Suprapubic skin (tissue), 3 donors: Measurements from ENCODE around the gene PDE8A.

Experiments
- EP300 ChIP-seq: sonication (generic); formaldehyde crosslinking; IDR thresholded peaks from one replicate; pipeline ENCODE4 v1.6.1; 2017; ENCODE audit warnings: antibody characterized with exemption
- POLR2A ChIP-seq, 2 donors: fragments of 450-650 bp; IDR thresholded peaks; one replicate each; pipeline ENCODE4 v1.6.1; 2017; ENCODE audit warnings: antibody characterized with exemption in 2 of 2, mild to moderate bottlenecking in 2 of 2, moderate library complexity in 2 of 2
- TF ChIP-seq, protein P1 (sequence below), 2 donors: fragments of 200-600 bp in 1 of 2; fragments of 450-650 bp in 1 of 2; sonication (generic) in 1 of 2; IDR thresholded peaks; one replicate each; pipeline ENCODE4 v1.5.1; 2016 to 2019; ENCODE audit warnings: antibody characterized with exemption in 2 of 2, mild to moderate bottlenecking in 1 of 2, moderate library complexity in 1 of 2

GRCh38 chr15:85010386-85011159 lies 28.9 kb downstream of the PDE8A start:
- TF ChIP-seq, protein P1, sequence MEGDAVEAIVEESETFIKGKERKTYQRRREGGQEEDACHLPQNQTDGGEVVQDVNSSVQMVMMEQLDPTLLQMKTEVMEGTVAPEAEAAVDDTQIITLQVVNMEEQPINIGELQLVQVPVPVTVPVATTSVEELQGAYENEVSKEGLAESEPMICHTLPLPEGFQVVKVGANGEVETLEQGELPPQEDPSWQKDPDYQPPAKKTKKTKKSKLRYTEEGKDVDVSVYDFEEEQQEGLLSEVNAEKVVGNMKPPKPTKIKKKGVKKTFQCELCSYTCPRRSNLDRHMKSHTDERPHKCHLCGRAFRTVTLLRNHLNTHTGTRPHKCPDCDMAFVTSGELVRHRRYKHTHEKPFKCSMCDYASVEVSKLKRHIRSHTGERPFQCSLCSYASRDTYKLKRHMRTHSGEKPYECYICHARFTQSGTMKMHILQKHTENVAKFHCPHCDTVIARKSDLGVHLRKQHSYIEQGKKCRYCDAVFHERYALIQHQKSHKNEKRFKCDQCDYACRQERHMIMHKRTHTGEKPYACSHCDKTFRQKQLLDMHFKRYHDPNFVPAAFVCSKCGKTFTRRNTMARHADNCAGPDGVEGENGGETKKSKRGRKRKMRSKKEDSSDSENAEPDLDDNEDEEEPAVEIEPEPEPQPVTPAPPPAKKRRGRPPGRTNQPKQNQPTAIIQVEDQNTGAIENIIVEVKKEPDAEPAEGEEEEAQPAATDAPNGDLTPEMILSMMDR (IDR thresholded peaks at IDR 0.05): no peak
- TF ChIP-seq POLR2A (IDR thresholded peaks at IDR 0.05): no peak
- no peak for TF ChIP-seq EP300
